Psoas muscle (tissue), 8 donors: ENCODE measurements around the gene EEF1A2. TPM values are rescaled to one million over a fixed set of nuclear protein-coding genes. Genes with fewer than 3 reads are reported as not detected.

Experiments used
- ATAC-seq, 4 donors: fragments of 200-7000 bp; cut with Tn5 transposase; one replicate each; pipeline ENCODE4 v1.9.1; 2020; ENCODE audit warnings: moderate library complexity in 3 of 4, mild to moderate bottlenecking in 2 of 4
- DNase-seq, 2 donors: peaks; one replicate each; pipeline ENCODE4 v3.0.0-alpha.2; 2020
- H3K27ac ChIP-seq: fragments of 200-600 bp; one replicate; pipeline ENCODE4 v1.8.0; 2022
- H3K27me3 ChIP-seq, 3 donors: fragments of 200-600 bp in 1 of 3; one replicate each; pipeline versions ENCODE4 v1.6.1 to v1.8.0; 2013 to 2022; ENCODE audit warnings: low read length in 2 of 3, mild to moderate bottlenecking in 2 of 3, moderate library complexity in 1 of 3; ENCODE audit not compliant: insufficient read depth in 3 of 3
- H3K36me3 ChIP-seq, 2 donors: fragments of 200-600 bp in 1 of 2; one replicate each; pipeline versions ENCODE4 v1.6.1 to v1.8.0; 2013 to 2022; ENCODE audit warnings: low read depth in 1 of 2, mild to moderate bottlenecking in 1 of 2, moderate library complexity in 1 of 2; ENCODE audit not compliant: insufficient read depth in 1 of 2
- H3K4me1 ChIP-seq: fragments of 200-600 bp; one replicate; pipeline ENCODE4 v1.8.0; 2022
- H3K4me3 ChIP-seq: fragments of 200-600 bp; one replicate; pipeline ENCODE4 v1.8.0; 2022; ENCODE audit warnings: mild to moderate bottlenecking
- H3K9me3 ChIP-seq: fragments of 200-600 bp; one replicate; pipeline ENCODE4 v1.8.0; 2022
- CTCF ChIP-seq: fragments of 200-600 bp; IDR thresholded peaks from one replicate; pipeline ENCODE4 v1.8.0; 2022; ENCODE audit warnings: antibody characterized with exemption
- WGBS, 3 donors: extraction: QIAGEN DNeasy Blood & Tissue Kit; methylation state at CpG; one replicate each; pipeline versions ENCODE4 v1.1.6 to v1.1.7; 2013; 5-methylcytosine and 5-hydroxymethylcytosine counted together
- intact Hi-C, 2 donors: fragments of 100-400 bp; cut with DNase I; formaldehyde crosslinking; loops; one replicate each; pipeline versions ENCODE4 v1.11.0 to v1.14.2; 2022
- polyA plus RNA-seq, 3 donors: library from polyadenylated mRNA; stranded (reverse); fragments of 200-250 nt; gene quantifications; one replicate each; pipeline ENCODE4 v1.2.3, GENCODE V29; 2013
- total RNA-seq, 4 donors: library from RNA; stranded (reverse); fragmentation: NEBNext Ultra II Directional in 2 of 4; extraction: Animal tissue kit (Norgen Biotek cat#: 25700) in 2 of 4; gene quantifications; one replicate each; pipeline versions ENCODE4 v1.2.1 to v1.2.4, GENCODE V29; 2021 to 2023
- donor health status: healthy with polysubstance abuse.
- donor health status: DM: no; HTN: no; CAD: no; lungs with moderate emphysema.
- donor health status: Bipolar disorder and iron deficiency.
- donor health status: healthy.
- donor health status: DM: yes; HTN: yes; CAD: no.
- donor health status: DM: no; HTN: no; CAD: no.
- donor health status: DM: no; HTN: no; CAD: no.
- donor health status: DM: yes; HTN: yes; CAD: no.

Gene EEF1A2
- total and polyA plus RNA-seq, 7 donors: 952 to 2,126 (median 1,898) TPM

GRCh38 chr20:63446216-63447024 lies 52.5 kb downstream of the EEF1A2 start:
- DNase-seq: no peak
- 60 to 64% (median 64%) methylated on average over 22 to 31 of the region's 31 CpGs for WGBS, 3 donors
- no peak overlapping the region for H3K27ac ChIP-seq
- TF ChIP-seq CTCF: no peak
- H3K4me3 ChIP-seq: no peak overlapping the region
- intact Hi-C loops: no loop called here
- ATAC-seq: no peak
- H3K9me3 ChIP-seq: no peaks in the 10 kb centered on the region
- peaks cover 0 to 30% (median 14%) of the 10 kb centered on the region in 3 donors for H3K27me3 ChIP-seq
- H3K36me3 ChIP-seq: no peaks in the 10 kb centered on the region
- no peaks in the 10 kb centered on the region for H3K4me1 ChIP-seq

GRCh38 chr20:63445075-63445734 lies 53.7 kb downstream of the EEF1A2 start:
- Histone ChIP-seq H3K27me3 (peaks cover 0 to 23% (median 12%) of the 10 kb centered on the region in 3 donors), H3K4me1 (no peaks in the 10 kb centered on the region), H3K36me3 (no peaks in the 10 kb centered on the region), H3K4me3 (no peak overlapping the region), H3K9me3 (no peaks in the 10 kb centered on the region), H3K27ac (no peak overlapping the region)
- TF ChIP-seq CTCF: no peak
- ATAC-seq (no peak), DNase-seq (no peak)
- WGBS, 3 donors: 71 to 74% (median 73%) methylated on average over 15 of the region's 15 CpGs
- intact Hi-C loops: no loop called here

GRCh38 chr20:63444548-63444947 lies 54.3 kb downstream of the EEF1A2 start:
- Histone ChIP-seq H3K4me3 (no peak overlapping the region), H3K9me3 (no peaks in the 10 kb centered on the region), H3K27ac (no peak overlapping the region), H3K4me1 (no peaks in the 10 kb centered on the region), H3K36me3 (no peaks in the 10 kb centered on the region), H3K27me3 (peaks cover 0 to 20% (median 7%) of the 10 kb centered on the region in 3 donors)
- intact Hi-C loops: no loop called here
- no peak for TF ChIP-seq CTCF
- no peak for DNase-seq
- WGBS, 3 donors: 88 to 93% (median 92%) methylated on average over 19 to 24 of the region's 24 CpGs
- ATAC-seq: no peak

GRCh38 chr20:63443606-63444395 lies 55.1 kb downstream of the EEF1A2 start:
- TF ChIP-seq CTCF: no peak
- Histone ChIP-seq H3K4me3 (no peak overlapping the region), H3K4me1 (no peaks in the 10 kb centered on the region), H3K27ac (no peak overlapping the region), H3K27me3 (peaks cover 0 to 22% (median 6%) of the 10 kb centered on the region in 3 donors), H3K36me3 (no peaks in the 10 kb centered on the region), H3K9me3 (no peaks in the 10 kb centered on the region)
- no peak for ATAC-seq
- WGBS, 3 donors: 89 to 92% (median 90%) methylated on average over 25 of the region's 25 CpGs
- intact Hi-C loops: no loop called here
- DNase-seq: no peak
